ENCODE measurements around the gene ZFAND3. TPM values are rescaled to one million over a fixed set of nuclear protein-coding genes. Genes with fewer than 3 reads are reported as not detected.

ZFAND3 gene
- total and polyA plus RNA-seq, 2 donors (not counting 1 experiment from before 2014, with no cell fraction given), result 21.5 to 40.8 TPM

DNA sequence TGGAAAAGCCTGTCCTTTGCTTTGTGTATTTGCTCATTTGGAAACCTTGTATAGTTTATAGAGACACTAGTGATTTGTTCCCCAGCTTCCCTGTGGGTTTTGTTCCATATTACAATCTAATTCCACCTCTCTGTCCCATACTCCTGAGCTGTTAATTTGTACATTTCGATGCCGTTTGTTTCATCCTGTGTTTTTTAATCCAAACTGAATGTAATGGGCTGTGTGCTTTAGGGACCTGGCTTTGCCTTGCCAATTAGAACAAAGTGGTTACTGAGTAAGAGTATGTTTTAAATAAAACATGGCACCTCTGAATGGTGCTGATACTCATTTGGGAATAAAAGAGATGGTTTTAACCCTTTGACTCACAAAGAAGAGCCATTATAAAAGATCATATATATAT is 122.3 kb downstream of the ZFAND3 start:
- H3K4me2 ChIP-seq (ENCODE audit: extremely low read depth, insufficient read depth, low read length), result no peak overlapping the region
- TF ChIP-seq, protein P1, sequence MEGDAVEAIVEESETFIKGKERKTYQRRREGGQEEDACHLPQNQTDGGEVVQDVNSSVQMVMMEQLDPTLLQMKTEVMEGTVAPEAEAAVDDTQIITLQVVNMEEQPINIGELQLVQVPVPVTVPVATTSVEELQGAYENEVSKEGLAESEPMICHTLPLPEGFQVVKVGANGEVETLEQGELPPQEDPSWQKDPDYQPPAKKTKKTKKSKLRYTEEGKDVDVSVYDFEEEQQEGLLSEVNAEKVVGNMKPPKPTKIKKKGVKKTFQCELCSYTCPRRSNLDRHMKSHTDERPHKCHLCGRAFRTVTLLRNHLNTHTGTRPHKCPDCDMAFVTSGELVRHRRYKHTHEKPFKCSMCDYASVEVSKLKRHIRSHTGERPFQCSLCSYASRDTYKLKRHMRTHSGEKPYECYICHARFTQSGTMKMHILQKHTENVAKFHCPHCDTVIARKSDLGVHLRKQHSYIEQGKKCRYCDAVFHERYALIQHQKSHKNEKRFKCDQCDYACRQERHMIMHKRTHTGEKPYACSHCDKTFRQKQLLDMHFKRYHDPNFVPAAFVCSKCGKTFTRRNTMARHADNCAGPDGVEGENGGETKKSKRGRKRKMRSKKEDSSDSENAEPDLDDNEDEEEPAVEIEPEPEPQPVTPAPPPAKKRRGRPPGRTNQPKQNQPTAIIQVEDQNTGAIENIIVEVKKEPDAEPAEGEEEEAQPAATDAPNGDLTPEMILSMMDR (conservative IDR thresholded peaks at IDR 0.05 in 1 of 2, IDR thresholded peaks at IDR 0.05 in 1 of 2; ENCODE audit: low read depth in 1 of 2, low read length in 2 of 2), result no peak
- no peak for TF ChIP-seq EZH2 (IDR thresholded peaks at IDR 0.05; ENCODE audit: low read length, missing control alignments)
- no peaks in the 10 kb centered on the region for H3K27me3 ChIP-seq (ENCODE audit: control insufficient read depth, insufficient read depth, low read length)
- no peak overlapping the region for H3K27ac ChIP-seq (ENCODE audit: insufficient read depth, low read length)
- no peaks in the 10 kb centered on the region for H3K4me1 ChIP-seq (ENCODE audit: control insufficient read depth, extremely low read depth, insufficient read depth, low read length)
- no peak overlapping the region for H3K9ac ChIP-seq (ENCODE audit: insufficient read depth, low read length)
- no peak overlapping the region for H2AFZ ChIP-seq (ENCODE audit: low read length)
- H3K79me2 ChIP-seq (ENCODE audit: control insufficient read depth, insufficient read depth, low read length), result peaks cover 31% of the 10 kb centered on the region
- no peak overlapping the region for H3K4me3 ChIP-seq (replicated peaks in 1 of 4; ENCODE audit: control extremely low read depth in 1 of 4, insufficient read depth in 1 of 4, low read depth in 3 of 4, low read length in 4 of 4)
- DNase-seq (ENCODE audit: low read depth in 2 of 2), result no peak
- no peaks in the 10 kb centered on the region for H3K36me3 ChIP-seq (ENCODE audit: control insufficient read depth, insufficient read depth, low read length)
- no peaks in the 10 kb centered on the region for H3K9me3 ChIP-seq (ENCODE audit: control insufficient read depth, insufficient read depth, low read depth, low read length)
- peaks cover 3% of the 10 kb centered on the region for H4K20me1 ChIP-seq (ENCODE audit: control insufficient read depth, extremely low read depth, insufficient read depth, low read length)

- TF ChIP-seq, protein P1 (conservative IDR thresholded peaks at IDR 0.05 in 1 of 2, IDR thresholded peaks at IDR 0.05 in 1 of 2; ENCODE audit: low read depth in 1 of 2, low read length in 2 of 2), result no peak
- TF ChIP-seq EZH2 (IDR thresholded peaks at IDR 0.05; ENCODE audit: low read length, missing control alignments), result no peak
- H4K20me1 ChIP-seq (ENCODE audit: control insufficient read depth, extremely low read depth, insufficient read depth, low read length), result peaks cover 3% of the 10 kb centered on the region
These were observed 123.3 kb downstream of the ZFAND3 start for GRCh38 chr6:37942606-37943376.

GRCh38 chr6:37943436-37944058 is 124.0 kb downstream of the ZFAND3 start:
- peaks cover 3% of the 10 kb centered on the region for H4K20me1 ChIP-seq (ENCODE audit: control insufficient read depth, extremely low read depth, insufficient read depth, low read length)
- no peaks in the 10 kb centered on the region for H3K36me3 ChIP-seq (ENCODE audit: control insufficient read depth, insufficient read depth, low read length)
- no peak for DNase-seq (ENCODE audit: low read depth in 2 of 2)
- H3K9me3 ChIP-seq (ENCODE audit: control insufficient read depth, insufficient read depth, low read depth, low read length), result no peaks in the 10 kb centered on the region
- peaks cover 38% of the 10 kb centered on the region for H3K79me2 ChIP-seq (ENCODE audit: control insufficient read depth, insufficient read depth, low read length)
- H2AFZ ChIP-seq (ENCODE audit: low read length), result no peak overlapping the region
- no peak overlapping the region for H3K27ac ChIP-seq (ENCODE audit: insufficient read depth, low read length)
- H3K4me1 ChIP-seq (ENCODE audit: control insufficient read depth, extremely low read depth, insufficient read depth, low read length), result no peaks in the 10 kb centered on the region
- no peak overlapping the region for H3K4me3 ChIP-seq (replicated peaks in 1 of 4; ENCODE audit: control extremely low read depth in 1 of 4, insufficient read depth in 1 of 4, low read depth in 3 of 4, low read length in 4 of 4)
- no peaks in the 10 kb centered on the region for H3K27me3 ChIP-seq (ENCODE audit: control insufficient read depth, insufficient read depth, low read length)
- H3K9ac ChIP-seq (ENCODE audit: insufficient read depth, low read length), result no peak overlapping the region
- no peak overlapping the region for H3K4me2 ChIP-seq (ENCODE audit: extremely low read depth, insufficient read depth, low read length)
- TF ChIP-seq, protein P1 (conservative IDR thresholded peaks at IDR 0.05 in 1 of 2, IDR thresholded peaks at IDR 0.05 in 1 of 2; ENCODE audit: low read depth in 1 of 2, low read length in 2 of 2), result no peak
- no peak for TF ChIP-seq EZH2 (IDR thresholded peaks at IDR 0.05; ENCODE audit: low read length, missing control alignments)

More at GRCh38 chr6:37942606-37943376, 123.3 kb downstream of the ZFAND3 start:
- Histone ChIP-seq H3K36me3 (ENCODE audit: control insufficient read depth, insufficient read depth, low read length) (no peaks in the 10 kb centered on the region), H3K9me3 (ENCODE audit: control insufficient read depth, insufficient read depth, low read depth, low read length) (no peaks in the 10 kb centered on the region), H3K27ac (ENCODE audit: insufficient read depth, low read length) (no peak overlapping the region), H3K4me1 (ENCODE audit: control insufficient read depth, extremely low read depth, insufficient read depth, low read length) (no peaks in the 10 kb centered on the region), H3K79me2 (ENCODE audit: control insufficient read depth, insufficient read depth, low read length) (peaks cover 32% of the 10 kb centered on the region), H3K4me2 (ENCODE audit: extremely low read depth, insufficient read depth, low read length) (no peak overlapping the region), H2AFZ (ENCODE audit: low read length) (no peak overlapping the region), H3K27me3 (ENCODE audit: control insufficient read depth, insufficient read depth, low read length) (no peaks in the 10 kb centered on the region), H3K9ac (ENCODE audit: insufficient read depth, low read length) (no peak overlapping the region), H3K4me3 (replicated peaks in 1 of 4; ENCODE audit: control extremely low read depth in 1 of 4, insufficient read depth in 1 of 4, low read depth in 3 of 4, low read length in 4 of 4) (no peak overlapping the region)
- peak in 1 of 2 donors; percentile 56 for DNase-seq (ENCODE audit: low read depth in 2 of 2)

Data from fibroblast of lung (primary cell).